Natural killer cell (primary cell): Measurements from ENCODE around the gene CCL28. TPM values are rescaled to one million over a fixed set of nuclear protein-coding genes. Genes with fewer than 3 reads are reported as not detected.

Source experiments
- ATAC-seq, 3 donors: fragments of 150-1000 bp in 2 of 3; fragments of 200-7000 bp in 1 of 3; cut with Tn5 transposase; 1 replicate in 1 of 3; 2 replicates in 2 of 3; pipeline ENCODE4 v1.10.0; 2021; ENCODE audit warnings: mild to moderate bottlenecking in 2 of 3, moderate library complexity in 2 of 3
- DNase-seq, 2 donors: peaks; one replicate each; pipeline versions ENCODE4 v3.0.0 to v3.0.0-alpha.2; 2013 to 2021; ENCODE audit warnings: mixed read lengths in 1 of 2
- H3K27ac ChIP-seq: one replicate; pipeline ENCODE4 v1.5.1; 2013; ENCODE audit warnings: mild to moderate bottlenecking, low read length
- H3K27me3 ChIP-seq: one replicate; pipeline ENCODE4 v1.6.1; 2013; ENCODE audit warnings: low read length; ENCODE audit not compliant: control insufficient read depth, insufficient read depth
- H3K36me3 ChIP-seq: one replicate; pipeline ENCODE4 v1.6.1; 2013; ENCODE audit warnings: low read length; ENCODE audit not compliant: control insufficient read depth, insufficient read depth
- H3K4me1 ChIP-seq: one replicate; pipeline ENCODE4 v1.6.1; 2013; ENCODE audit warnings: low read length; ENCODE audit not compliant: control insufficient read depth, insufficient read depth
- H3K4me3 ChIP-seq: one replicate; pipeline ENCODE4 v1.5.1; 2013; ENCODE audit warnings: low read length
- H3K9me3 ChIP-seq: one replicate; pipeline ENCODE4 v1.6.1; 2013; ENCODE audit warnings: low read length; ENCODE audit not compliant: control insufficient read depth, insufficient read depth
- H3K27ac Mint-ChIP-seq, 2 donors: one replicate each; pipeline ENCODE4 v1.8.0; 2022; ENCODE audit warnings: mild to moderate bottlenecking in 2 of 2, mixed read lengths in 2 of 2, moderate library complexity in 1 of 2
- H3K27me3 Mint-ChIP-seq, 2 donors: one replicate each; pipeline ENCODE4 v1.8.0; 2022; ENCODE audit warnings: low read depth in 2 of 2, mixed read lengths in 2 of 2
- H3K36me3 Mint-ChIP-seq: one replicate; pipeline ENCODE4 v1.8.0; 2022; ENCODE audit warnings: mixed read lengths
- H3K4me1 Mint-ChIP-seq, 2 donors: one replicate each; pipeline ENCODE4 v1.8.0; 2022; ENCODE audit warnings: mixed read lengths in 2 of 2
- H3K4me3 Mint-ChIP-seq: one replicate; pipeline ENCODE4 v1.8.0; 2022; ENCODE audit warnings: mild to moderate bottlenecking, moderate library complexity, mixed read lengths
- H3K9me3 Mint-ChIP-seq, 2 donors: one replicate each; pipeline ENCODE4 v1.8.0; 2022; ENCODE audit warnings: mixed read lengths in 2 of 2
- CTCF ChIP-seq: fragments of 200-600 bp; IDR thresholded peaks from one replicate; pipeline ENCODE4 v1.8.0; 2022; ENCODE audit warnings: antibody characterized with exemption
- WGBS: methylation state at CpG from one replicate; pipeline ENCODE4 v1.1.7; 2013; ENCODE audit warnings: missing lambda C conversion rate; ENCODE audit not compliant: insufficient coverage; 5-methylcytosine and 5-hydroxymethylcytosine counted together
- intact Hi-C: fragments of 100-400 bp; cut with micrococcal nuclease; formaldehyde crosslinking; loops from one replicate; pipeline ENCODE4 v1.14.2; 2022
- total RNA-seq, 4 donors: library from RNA; stranded (reverse); fragments of 120-200 nt in 1 of 4; gene quantifications; one replicate each; pipeline versions ENCODE4 v1.2.3 to v1.2.4, GENCODE V29; 2013 to 2022

The CCL28 gene
- total RNA-seq, 3 donors from 2014 or later (not counting 1 experiment from before 2014, with no cell fraction given) = 17.5 to 25.8 (median 25.1) TPM

GRCh38 chr5:43358301-43358700 is 53.9 kb downstream of the CCL28 start:
- TF ChIP-seq CTCF = no peak
- 72% methylated on average over 3 of the region's 3 CpGs for WGBS
- no peak overlapping the region for H3K27ac ChIP-seq
- peaks cover 9% of the 10 kb centered on the region for H3K36me3 Mint-ChIP-seq
- peaks cover 0 to 3% of the 10 kb centered on the region in 2 donors for H3K9me3 Mint-ChIP-seq
- no peaks in the 10 kb centered on the region for H3K36me3 ChIP-seq
- no peaks in the 10 kb centered on the region for H3K4me1 Mint-ChIP-seq
- no peak overlapping the region for H3K27ac Mint-ChIP-seq
- ATAC-seq (no peak), DNase-seq (no peak)
- H3K9me3 ChIP-seq = peaks cover 8% of the 10 kb centered on the region
- no peaks in the 10 kb centered on the region for H3K4me1 ChIP-seq
- no peaks in the 10 kb centered on the region for H3K27me3 ChIP-seq
- H3K4me3 ChIP-seq = no peak overlapping the region
- H3K27me3 Mint-ChIP-seq = peaks cover 6 to 8% of the 10 kb centered on the region in 2 donors
- intact Hi-C loops = no loop called here
- H3K4me3 Mint-ChIP-seq = no peak overlapping the region

- Mint-ChIP-seq H3K9me3 (peaks cover 0 to 3% of the 10 kb centered on the region in 2 donors), H3K4me1 (no peaks in the 10 kb centered on the region), H3K27ac (no peak overlapping the region), H3K4me3 (no peak overlapping the region), H3K27me3 (peaks cover 6 to 8% of the 10 kb centered on the region in 2 donors), H3K36me3 (peaks cover 9% of the 10 kb centered on the region)
- Histone ChIP-seq H3K4me3 (no peak overlapping the region), H3K27me3 (no peaks in the 10 kb centered on the region), H3K9me3 (peaks cover 8% of the 10 kb centered on the region), H3K27ac (no peak overlapping the region), H3K4me1 (no peaks in the 10 kb centered on the region), H3K36me3 (no peaks in the 10 kb centered on the region)
- ATAC-seq = no peak
- no peak for TF ChIP-seq CTCF
- WGBS = 93% methylated on average over 2 of the region's 3 CpGs
- no peak for DNase-seq
- intact Hi-C loops = no loop called here
Observed at GRCh38 chr5:43357878-43358281, 54.3 kb downstream of the CCL28 start.

- H3K27ac ChIP-seq = no peak overlapping the region
- Mint-ChIP-seq H3K36me3 (peaks cover 9% of the 10 kb centered on the region), H3K27me3 (peaks cover 6 to 8% of the 10 kb centered on the region in 2 donors), H3K4me3 (no peak overlapping the region), H3K4me1 (no peaks in the 10 kb centered on the region), H3K27ac (no peak overlapping the region), H3K9me3 (peaks cover 0 to 3% of the 10 kb centered on the region in 2 donors)
- peaks cover 8% of the 10 kb centered on the region for H3K9me3 ChIP-seq
- no peak overlapping the region for H3K4me3 ChIP-seq
- H3K27me3 ChIP-seq = no peaks in the 10 kb centered on the region
- intact Hi-C loops = no loop called here
- ATAC-seq (no peak), DNase-seq (no peak)
- no peaks in the 10 kb centered on the region for H3K36me3 ChIP-seq
- no peaks in the 10 kb centered on the region for H3K4me1 ChIP-seq
- 85% methylated on average over 2 of the region's 2 CpGs for WGBS
- TF ChIP-seq CTCF = no peak
Observed at GRCh38 chr5:43357067-43357466, 55.1 kb downstream of the CCL28 start.

- no peaks in the 10 kb centered on the region for H3K9me3 Mint-ChIP-seq
- 92% methylated on average over 3 of the region's 3 CpGs for WGBS
- no peaks in the 10 kb centered on the region for H3K36me3 Mint-ChIP-seq
- Histone ChIP-seq H3K27ac (no peak overlapping the region), H3K4me1 (no peaks in the 10 kb centered on the region), H3K27me3 (no peaks in the 10 kb centered on the region), H3K36me3 (no peaks in the 10 kb centered on the region), H3K4me3 (no peak overlapping the region), H3K9me3 (peaks cover 6% of the 10 kb centered on the region)
- DNase-seq (no peak), ATAC-seq (no peak)
- no peak for TF ChIP-seq CTCF
- no peak overlapping the region for H3K4me3 Mint-ChIP-seq
- peaks cover 10 to 12% of the 10 kb centered on the region in 2 donors for H3K27me3 Mint-ChIP-seq
- intact Hi-C loops = no loop called here
- H3K4me1 Mint-ChIP-seq = no peaks in the 10 kb centered on the region
- H3K27ac Mint-ChIP-seq = no peak overlapping the region
Observed at GRCh38 chr5:43354774-43355173, 57.4 kb downstream of the CCL28 start.
